GM19238 (cell line): ENCODE data around the gene PRPH.

Experiments
- DNase-seq: peaks from one replicate; pipeline ENCODE4 v3.0.0; 2011; ENCODE audit warnings: low spot score; ENCODE audit not compliant: insufficient read length

Gene PRPH

DNA sequence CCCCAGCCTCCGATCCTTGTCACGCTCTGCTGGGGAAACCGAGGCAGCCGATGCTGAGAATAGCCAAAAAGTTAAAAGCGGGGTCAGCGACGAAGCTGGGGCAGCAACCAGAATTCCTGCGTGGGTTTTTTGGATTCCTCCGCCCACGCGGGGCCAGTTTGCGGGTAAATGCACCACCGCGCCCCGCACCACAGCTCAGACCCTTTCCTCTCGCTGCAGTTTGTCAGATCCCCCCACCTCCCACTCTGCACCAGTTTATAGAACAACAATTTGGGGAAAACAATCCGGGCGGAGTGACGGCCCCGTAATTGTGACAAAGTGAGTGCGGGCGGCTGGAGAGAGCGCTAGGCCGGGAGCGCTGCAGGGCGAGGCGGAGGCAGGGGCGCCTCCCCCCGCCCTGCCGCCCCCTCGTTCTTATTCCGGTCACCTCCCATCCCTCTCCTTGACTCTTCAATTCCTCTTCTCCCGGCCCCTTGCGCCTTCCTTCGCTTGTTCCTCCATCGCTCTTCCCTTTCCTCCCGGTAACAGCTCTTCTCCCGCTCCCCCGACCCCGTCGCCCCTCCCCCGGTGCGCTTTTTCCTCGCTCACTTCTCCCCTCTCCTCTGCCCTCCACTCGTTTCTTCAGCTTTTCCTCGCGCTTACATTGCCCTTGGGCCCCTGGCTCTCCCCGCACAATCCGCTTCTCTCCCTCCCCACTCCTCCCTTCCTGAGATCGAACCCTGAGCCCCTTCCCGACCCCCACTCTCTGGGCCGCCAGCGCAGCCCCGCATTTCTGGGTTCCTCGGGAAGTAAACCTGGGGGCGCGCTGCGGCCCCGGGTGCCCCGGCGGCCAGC, 51.1 kb downstream of the PRPH start:
- DNase-seq: no peak

DNA sequence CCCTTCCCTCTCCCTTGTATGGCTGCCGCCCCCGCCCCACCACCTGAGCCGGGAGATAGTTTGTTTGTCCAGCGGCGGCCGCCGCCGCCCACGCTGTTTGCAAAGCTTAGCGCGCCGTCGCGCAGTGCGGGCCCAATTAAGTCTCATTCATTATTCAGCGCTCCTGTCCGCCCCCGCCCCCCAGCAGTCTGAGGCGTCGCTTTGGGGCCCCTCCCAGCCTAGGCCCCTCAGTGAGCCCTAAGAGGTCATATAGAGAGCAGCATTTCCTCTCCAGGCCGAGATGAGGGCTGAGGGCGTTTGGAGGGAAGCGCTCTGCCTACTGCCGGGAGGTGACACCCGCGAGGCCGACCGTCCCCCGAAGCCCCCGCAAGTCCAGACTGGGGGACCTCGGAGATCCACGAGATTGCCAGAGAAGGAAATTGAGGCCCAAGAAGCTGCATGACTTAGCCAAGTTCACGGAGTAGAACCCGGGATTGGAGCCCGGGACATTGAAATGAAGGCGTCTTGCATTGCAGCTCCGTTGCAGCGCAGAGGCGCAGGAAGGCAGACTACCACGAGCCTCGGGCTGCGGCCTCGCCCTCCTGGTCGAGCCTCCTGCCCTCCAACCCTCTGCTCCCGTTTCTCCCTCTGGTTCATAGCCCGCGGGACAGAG, 51.8 kb downstream of the PRPH start, which contains the start of gene DNAJC22:
TSS of gene DNAJC22 (plus strand) at position 230 of the 652 bp plus-strand sequence. CDS start 1,985 bp downstream, outside the sequence.
- DNase-seq: no peak

DNA sequence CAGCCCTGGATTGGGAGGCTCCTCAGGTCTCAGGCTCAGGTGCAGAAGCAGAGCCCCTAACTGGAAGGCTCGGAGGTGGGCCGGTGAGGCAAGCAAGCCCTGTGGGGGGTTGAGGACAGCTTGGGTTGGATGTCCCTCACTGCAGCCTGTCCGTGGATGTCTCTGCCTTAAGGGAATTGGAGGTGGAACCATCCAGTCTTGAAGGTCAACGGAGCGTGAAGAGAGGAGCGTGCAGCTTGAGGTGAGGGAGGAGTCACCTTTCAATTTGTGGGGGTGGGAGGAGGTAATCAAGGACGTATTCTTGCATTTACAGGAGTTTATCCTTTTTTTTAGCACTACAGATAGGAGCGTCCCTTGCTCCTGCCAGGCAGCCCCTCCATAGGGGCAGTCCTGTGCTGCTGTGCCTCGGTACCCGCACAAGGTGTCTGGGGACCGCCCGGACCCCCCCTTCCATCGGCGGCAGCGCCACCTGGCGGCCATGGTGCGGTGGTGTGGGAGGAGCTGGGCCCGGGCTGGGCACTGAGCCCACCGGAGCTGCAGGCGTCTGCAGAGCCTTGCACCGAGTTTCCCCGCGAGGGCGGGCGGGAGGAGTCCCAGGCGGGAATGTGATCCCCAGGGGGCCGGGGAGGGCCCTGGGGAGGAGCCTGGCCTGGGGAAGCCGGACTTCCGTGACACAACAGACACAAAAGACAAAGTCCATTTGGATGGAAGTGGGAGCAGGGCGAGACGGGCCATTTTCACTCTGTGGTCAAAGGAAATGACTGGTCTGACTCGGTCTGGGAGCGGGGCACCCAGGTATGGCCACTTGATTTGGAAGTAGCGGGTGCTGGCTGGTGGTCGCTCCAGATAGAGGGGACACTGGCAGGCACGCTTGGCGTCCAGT, 52.6 kb downstream of the PRPH start:
- peak; percentile 87 for DNase-seq
